Naive thymus-derived CD8-positive, alpha-beta T cell (primary cell): ENCODE data around the gene ALDH1A2. TPM values are rescaled to one million over a fixed set of nuclear protein-coding genes. Genes with fewer than 3 reads are reported as not detected.
"Not testable (repeated sequence)": the region's sequence is repeated elsewhere in the genome, so short reads cannot be mapped to it uniquely, and the experiment has no call there.

Source experiments
- ATAC-seq, 2 donors: fragments of 150-1000 bp; cut with Tn5 transposase in 1 of 2; sonication (Bioruptor Pico), chemical (Tn5 transposase) in 1 of 2; 1 replicate in 1 of 2; 2 replicates in 1 of 2; pipeline ENCODE4 v1.10.0; 2021; ENCODE audit warnings: mild to moderate bottlenecking in 2 of 2, moderate library complexity in 2 of 2
- POLR2A ChIA-PET: fragments of 350-600 bp; sonication (Branson Sonifier 250); formaldehyde crosslinking; loops from one replicate; lab custom pipeline; 2021; ENCODE audit warnings: antibody characterized with exemption; lab: Charles Lee
- DNase-seq, 10 donors: peaks; one replicate each; pipeline versions ENCODE4 v3.0.0 to v3.0.0-alpha.2; 2020 to 2022
- H3K27ac Mint-ChIP-seq, 10 donors: one replicate each; pipeline ENCODE4 v1.8.0; 2020 to 2022; ENCODE audit warnings: mild to moderate bottlenecking in 10 of 10, mixed read lengths in 10 of 10, moderate library complexity in 4 of 10, inconsistent platforms in 1 of 10
- H3K27me3 Mint-ChIP-seq, 5 donors: one replicate each; pipeline ENCODE4 v1.8.0; 2021 to 2022; ENCODE audit warnings: mixed read lengths in 5 of 5
- H3K36me3 Mint-ChIP-seq, 3 donors: one replicate each; pipeline ENCODE4 v1.8.0; 2020 to 2022; ENCODE audit warnings: mixed read lengths in 3 of 3, mild to moderate bottlenecking in 2 of 3, inconsistent platforms in 1 of 3
- H3K4me1 Mint-ChIP-seq, 4 donors: one replicate each; pipeline ENCODE4 v1.8.0; 2021 to 2022; ENCODE audit warnings: mixed read lengths in 4 of 4
- H3K4me3 Mint-ChIP-seq, 10 donors: one replicate each; pipeline ENCODE4 v1.8.0; 2020 to 2022; ENCODE audit warnings: mild to moderate bottlenecking in 10 of 10, mixed read lengths in 10 of 10, moderate library complexity in 6 of 10, inconsistent platforms in 1 of 10
- H3K9me3 Mint-ChIP-seq, 9 donors: one replicate each; pipeline ENCODE4 v1.8.0; 2020 to 2022; ENCODE audit warnings: mixed read lengths in 9 of 9, mild to moderate bottlenecking in 3 of 9, inconsistent platforms in 1 of 9, moderate library complexity in 1 of 9
- polyA plus RNA-seq, 3 donors: library from polyadenylated mRNA; unstranded; fragments of 300-500 nt; fragmentation: Illumina TruSeq; gene quantifications; one replicate each; pipeline ENCODE4 v1.2.3, GENCODE V29; 2021
- total RNA-seq, 8 experiments: library from RNA in 2 of 8; stranded (reverse) in 2 of 8; gene quantifications; one replicate each; pipeline ENCODE4 v1.2.3 and lab custom pipeline; 2021 to 2026

Gene ALDH1A2
- total and polyA plus RNA-seq, 5 experiments from 2014 or later = not detected

- DNase-seq (no peak), ATAC-seq (no peak)
- POLR2A ChIA-PET = no interaction called here
These were observed 63.0 kb downstream of the ALDH1A2 start for GRCh38 chr15:58002338-58003126.

GRCh38 chr15:57999699-58000098 lies 65.8 kb downstream of the ALDH1A2 start:
- POLR2A ChIA-PET, H3K27ac Mint-ChIP-seq, H3K36me3 Mint-ChIP-seq, ATAC-seq, H3K4me3 Mint-ChIP-seq, DNase-seq, H3K4me1 Mint-ChIP-seq: not testable (repeated sequence)
- Mint-ChIP-seq H3K27me3 (peaks cover 16 to 43% (median 23%) of the 10 kb centered on the region in 5 donors), H3K9me3 (peaks cover 0 to 13% (median 2%) of the 10 kb centered on the region in 9 donors)

More at GRCh38 chr15:58002338-58003126, 63.0 kb downstream of the ALDH1A2 start:
- H3K4me3 Mint-ChIP-seq = no peak overlapping the region
- H3K9me3 Mint-ChIP-seq = peaks cover 0 to 20% (median 8%) of the 10 kb centered on the region in 9 donors
- H3K27me3 Mint-ChIP-seq = peaks cover 11 to 27% (median 19%) of the 10 kb centered on the region in 5 donors
- H3K36me3 Mint-ChIP-seq = peaks cover 0 to 11% (median 0%) of the 10 kb centered on the region in 3 donors
- no peak overlapping the region for H3K27ac Mint-ChIP-seq
- no peaks in the 10 kb centered on the region for H3K4me1 Mint-ChIP-seq

- no peak overlapping the region for H3K27ac Mint-ChIP-seq
- peaks cover 0 to 13% (median 2%) of the 10 kb centered on the region in 9 donors for H3K9me3 Mint-ChIP-seq
- H3K4me1 Mint-ChIP-seq = no peaks in the 10 kb centered on the region
- peaks cover 0 to 4% (median 1%) of the 10 kb centered on the region in 3 donors for H3K36me3 Mint-ChIP-seq
- ATAC-seq = no peak
- no peak overlapping the region for H3K4me3 Mint-ChIP-seq
- POLR2A ChIA-PET = no interaction called here
- H3K27me3 Mint-ChIP-seq = peaks cover 22 to 69% (median 30%) of the 10 kb centered on the region in 5 donors
- DNase-seq = no peak
These were observed 69.0 kb downstream of the ALDH1A2 start for GRCh38 chr15:57996561-57996960.

- H3K27me3 Mint-ChIP-seq = peaks cover 20 to 61% (median 27%) of the 10 kb centered on the region in 5 donors
- H3K4me3 Mint-ChIP-seq = no peak overlapping the region
- no peaks in the 10 kb centered on the region for H3K4me1 Mint-ChIP-seq
- ATAC-seq = no peak
- no peak for DNase-seq
- POLR2A ChIA-PET = no interaction called here
- peaks cover 0 to 13% (median 2%) of the 10 kb centered on the region in 9 donors for H3K9me3 Mint-ChIP-seq
- H3K36me3 Mint-ChIP-seq = peaks cover 0 to 4% (median 1%) of the 10 kb centered on the region in 3 donors
- no peak overlapping the region for H3K27ac Mint-ChIP-seq
These were observed 71.1 kb downstream of the ALDH1A2 start for GRCh38 chr15:57994221-57995049.

GRCh38 chr15:57993409-57994145 lies 71.9 kb downstream of the ALDH1A2 start:
- Mint-ChIP-seq H3K9me3 (peaks cover 0 to 5% (median 0%) of the 10 kb centered on the region in 9 donors), H3K4me1 (no peaks in the 10 kb centered on the region), H3K4me3 (no peak overlapping the region), H3K36me3 (peaks cover 0 to 4% (median 1%) of the 10 kb centered on the region in 3 donors), H3K27me3 (peaks cover 12 to 52% (median 23%) of the 10 kb centered on the region in 5 donors), H3K27ac (no peak overlapping the region)
- no peak for ATAC-seq
- no peak for DNase-seq
- POLR2A ChIA-PET = no interaction called here

- Mint-ChIP-seq H3K27me3 (peaks cover 12 to 45% (median 20%) of the 10 kb centered on the region in 5 donors), H3K9me3 (no peaks in the 10 kb centered on the region), H3K27ac (no peak overlapping the region), H3K4me1 (no peaks in the 10 kb centered on the region), H3K4me3 (no peak overlapping the region), H3K36me3 (peaks cover 0 to 1% (median 0%) of the 10 kb centered on the region in 3 donors)
- DNase-seq = no peak
- POLR2A ChIA-PET = no interaction called here
- ATAC-seq = no peak
These were observed 72.7 kb downstream of the ALDH1A2 start for GRCh38 chr15:57992761-57993355.

GRCh38 chr15:57973534-57973933 lies 92.0 kb downstream of the ALDH1A2 start:
- DNase-seq (no peak), ATAC-seq (no peak)
- H3K4me3 Mint-ChIP-seq = no peak overlapping the region
- peaks cover 0 to 7% (median 4%) of the 10 kb centered on the region in 5 donors for H3K27me3 Mint-ChIP-seq
- peaks cover 0 to 3% (median 0%) of the 10 kb centered on the region in 9 donors for H3K9me3 Mint-ChIP-seq
- no peaks in the 10 kb centered on the region for H3K36me3 Mint-ChIP-seq
- H3K27ac Mint-ChIP-seq = no peak overlapping the region
- POLR2A ChIA-PET = no interaction called here
- no peaks in the 10 kb centered on the region for H3K4me1 Mint-ChIP-seq

- no peak for DNase-seq
- POLR2A ChIA-PET = no interaction called here
- H3K4me3 Mint-ChIP-seq = no peak overlapping the region
- H3K27me3 Mint-ChIP-seq = peaks cover 0 to 7% (median 6%) of the 10 kb centered on the region in 5 donors
- H3K4me1 Mint-ChIP-seq = no peaks in the 10 kb centered on the region
- no peaks in the 10 kb centered on the region for H3K36me3 Mint-ChIP-seq
- peaks cover 0 to 3% (median 0%) of the 10 kb centered on the region in 9 donors for H3K9me3 Mint-ChIP-seq
- no peak overlapping the region for H3K27ac Mint-ChIP-seq
- ATAC-seq = no peak
These were observed 92.6 kb downstream of the ALDH1A2 start for GRCh38 chr15:57972864-57973263.

GRCh38 chr15:57969996-57970395 lies 95.5 kb downstream of the ALDH1A2 start:
- Mint-ChIP-seq H3K27me3 (peaks cover 0 to 8% (median under 1%) of the 10 kb centered on the region in 5 donors), H3K36me3 (no peaks in the 10 kb centered on the region), H3K4me3 (no peak overlapping the region), H3K4me1 (no peaks in the 10 kb centered on the region), H3K9me3 (no peaks in the 10 kb centered on the region), H3K27ac (no peak overlapping the region)
- POLR2A ChIA-PET = no interaction called here
- ATAC-seq = no peak
- DNase-seq = no peak

- POLR2A ChIA-PET = no interaction called here
- H3K27ac Mint-ChIP-seq = no peak overlapping the region
- ATAC-seq = no peak
- peaks cover 0 to 8% (median 6%) of the 10 kb centered on the region in 5 donors for H3K27me3 Mint-ChIP-seq
- no peaks in the 10 kb centered on the region for H3K4me1 Mint-ChIP-seq
- DNase-seq = no peak
- no peaks in the 10 kb centered on the region for H3K9me3 Mint-ChIP-seq
- no peak overlapping the region for H3K4me3 Mint-ChIP-seq
- H3K36me3 Mint-ChIP-seq = no peaks in the 10 kb centered on the region
These were observed 96.2 kb downstream of the ALDH1A2 start for GRCh38 chr15:57969355-57969754.

GRCh38 chr15:57962887-57963286 lies 102.6 kb downstream of the ALDH1A2 start:
- POLR2A ChIA-PET = no interaction called here
- Mint-ChIP-seq H3K27me3 (peaks cover 2 to 22% (median 5%) of the 10 kb centered on the region in 5 donors), H3K27ac (no peak overlapping the region), H3K4me1 (no peaks in the 10 kb centered on the region), H3K4me3 (no peak overlapping the region), H3K9me3 (no peaks in the 10 kb centered on the region), H3K36me3 (no peaks in the 10 kb centered on the region)
- DNase-seq (no peak), ATAC-seq (no peak)

GRCh38 chr15:57961919-57962318 lies 103.6 kb downstream of the ALDH1A2 start:
- ATAC-seq (no peak), DNase-seq (no peak)
- H3K27ac Mint-ChIP-seq = no peak overlapping the region
- H3K4me3 Mint-ChIP-seq = no peak overlapping the region
- H3K9me3 Mint-ChIP-seq = no peaks in the 10 kb centered on the region
- H3K27me3 Mint-ChIP-seq = peaks cover 2 to 22% (median 5%) of the 10 kb centered on the region in 5 donors
- POLR2A ChIA-PET = no interaction called here
- no peaks in the 10 kb centered on the region for H3K4me1 Mint-ChIP-seq
- no peaks in the 10 kb centered on the region for H3K36me3 Mint-ChIP-seq
